Measurements from ENCODE around the gene CDC14B.

GRCh38 chr9:96483197-96483596 is 136.4 kb downstream of the CDC14B start:
- TF ChIP-seq RAD21 (IDR thresholded peaks at IDR 0.05; ENCODE audit: low read length), result no peak
- TF ChIP-seq RCOR1 (IDR thresholded peaks at IDR 0.05; ENCODE audit: insufficient replicate concordance, low read length), result no peak
- TF ChIP-seq CEBPB (IDR thresholded peaks at IDR 0.05; ENCODE audit: low read depth, low read length), result no peak
- TF ChIP-seq CTCF (conservative IDR thresholded peaks at IDR 0.05; ENCODE audit: low read depth, low read length), result no peak
- no peak for TF ChIP-seq POLR2A (IDR thresholded peaks at IDR 0.05; ENCODE audit: low read depth, low read length)
- TF ChIP-seq SMC3 (IDR thresholded peaks at IDR 0.05; ENCODE audit: low read depth, low read length), result no peak
- no peak for TF ChIP-seq CHD1 (IDR thresholded peaks at IDR 0.05; ENCODE audit: low read depth, low read length)
- TF ChIP-seq MXI1 (IDR thresholded peaks at IDR 0.05; ENCODE audit: borderline replicate concordance, low read depth, low read length), result no peak

Data from IMR-90 (cell line).